GM21515 (cell line): ENCODE results near the gene RANBP10.

Experiments
- ATAC-seq: cut with Tn5 transposase; IDR thresholded peaks from one replicate; pipeline ENCODE4 v1.9.1; 2021; ENCODE audit not compliant: unreplicated experiment

The RANBP10 gene

DNA sequence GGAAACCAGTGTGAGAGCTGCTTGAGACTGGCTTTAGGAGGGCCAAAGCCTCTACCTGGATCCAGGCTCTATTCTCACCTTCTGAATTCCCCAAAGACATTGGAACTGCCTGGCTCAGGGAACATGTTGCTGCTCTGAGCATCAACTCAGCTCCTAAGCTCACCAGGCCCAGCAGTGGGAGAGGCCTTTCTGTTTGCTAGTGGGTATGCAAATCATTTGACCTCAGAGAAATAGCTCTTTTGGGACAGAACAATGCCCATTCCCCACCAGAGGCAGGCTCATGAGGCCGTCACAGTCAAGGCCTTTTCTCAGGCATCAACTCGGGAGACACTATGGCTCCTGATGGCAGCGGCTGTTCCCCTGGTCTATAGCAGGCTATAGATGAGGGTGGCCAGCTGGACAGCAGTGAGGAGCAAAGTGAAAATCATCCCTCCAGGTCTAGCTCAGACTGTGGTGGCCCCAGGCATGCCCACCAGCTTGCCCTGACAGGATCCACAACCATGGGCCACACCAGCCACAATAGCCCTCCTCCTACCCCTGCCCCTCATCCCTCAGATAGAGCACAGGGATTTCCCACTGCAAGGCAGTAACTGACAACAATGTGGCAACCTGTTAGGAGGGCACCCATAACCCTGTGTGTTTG lies 56.8 kb downstream of the RANBP10 start:
- no peak for ATAC-seq

DNA sequence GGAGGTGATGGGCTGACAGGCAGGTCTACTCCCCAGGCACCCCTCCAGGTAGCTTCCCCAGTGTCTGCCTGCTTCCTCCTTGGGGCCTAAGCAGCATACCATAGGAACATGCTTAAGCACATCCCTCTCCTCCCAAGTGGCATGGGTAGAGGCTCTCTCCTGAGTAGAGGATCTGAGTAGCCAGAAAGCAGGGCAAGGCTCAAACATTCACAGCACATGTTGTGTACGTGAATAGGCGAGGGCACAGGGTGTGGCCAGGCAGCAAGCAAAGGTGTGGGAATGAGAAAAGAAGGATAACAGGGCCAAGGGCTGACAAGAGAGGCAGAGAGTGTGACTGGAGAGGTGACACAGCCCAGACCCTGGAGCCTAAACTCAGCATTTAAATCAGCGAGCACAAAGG lies 57.5 kb downstream of the RANBP10 start:
- ATAC-seq, result no peak

GRCh38 chr16:67746846-67747245 lies 59.5 kb downstream of the RANBP10 start:
- ATAC-seq, result no peak

GRCh38 chr16:67741118-67741517 lies 65.2 kb downstream of the RANBP10 start:
- ATAC-seq, result no peak

DNA sequence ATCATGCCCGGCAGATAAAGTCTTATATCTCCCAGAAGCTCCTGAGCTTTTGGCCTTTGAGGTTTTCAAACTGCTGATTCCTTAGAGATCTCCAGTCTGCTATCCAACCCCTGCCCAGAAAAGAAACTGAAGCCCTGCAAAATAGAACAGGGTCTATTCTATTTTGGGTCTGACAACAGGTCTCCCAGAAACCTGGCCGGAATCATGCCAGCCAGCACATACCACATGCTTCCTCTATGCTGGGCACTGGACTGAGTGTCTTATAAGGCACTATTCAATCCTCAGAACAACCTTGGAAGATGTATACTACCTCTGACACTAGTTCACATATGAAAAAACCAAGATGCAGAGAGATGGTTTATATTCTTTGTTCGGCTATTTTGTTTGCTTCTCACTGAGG lies 66.0 kb downstream of the RANBP10 start:
- ATAC-seq, result no peak

DNA sequence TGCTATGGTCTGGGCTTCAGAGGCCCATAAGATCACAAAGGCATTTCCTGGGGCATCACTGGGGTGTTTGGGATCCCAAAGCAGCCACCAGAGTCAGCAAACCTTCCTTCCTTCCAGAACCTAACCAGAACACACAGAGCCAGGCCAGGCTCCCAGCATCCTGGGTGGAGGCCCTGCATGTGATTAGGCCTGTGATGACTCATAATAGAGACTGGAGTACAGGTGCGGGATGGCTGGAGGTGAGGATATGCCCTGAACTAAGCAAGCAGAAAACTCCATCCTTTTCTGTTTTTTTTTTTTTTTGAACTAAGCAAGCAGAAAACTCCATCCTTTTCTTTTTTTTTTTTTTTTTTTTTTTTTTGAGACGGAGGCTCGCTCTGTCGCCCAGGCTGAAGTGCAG lies 69.5 kb downstream of the RANBP10 start:
- ATAC-seq, result no peak

- ATAC-seq, result no peak
Measured at GRCh38 chr16:67734731-67735201, 71.6 kb downstream of the RANBP10 start.

DNA sequence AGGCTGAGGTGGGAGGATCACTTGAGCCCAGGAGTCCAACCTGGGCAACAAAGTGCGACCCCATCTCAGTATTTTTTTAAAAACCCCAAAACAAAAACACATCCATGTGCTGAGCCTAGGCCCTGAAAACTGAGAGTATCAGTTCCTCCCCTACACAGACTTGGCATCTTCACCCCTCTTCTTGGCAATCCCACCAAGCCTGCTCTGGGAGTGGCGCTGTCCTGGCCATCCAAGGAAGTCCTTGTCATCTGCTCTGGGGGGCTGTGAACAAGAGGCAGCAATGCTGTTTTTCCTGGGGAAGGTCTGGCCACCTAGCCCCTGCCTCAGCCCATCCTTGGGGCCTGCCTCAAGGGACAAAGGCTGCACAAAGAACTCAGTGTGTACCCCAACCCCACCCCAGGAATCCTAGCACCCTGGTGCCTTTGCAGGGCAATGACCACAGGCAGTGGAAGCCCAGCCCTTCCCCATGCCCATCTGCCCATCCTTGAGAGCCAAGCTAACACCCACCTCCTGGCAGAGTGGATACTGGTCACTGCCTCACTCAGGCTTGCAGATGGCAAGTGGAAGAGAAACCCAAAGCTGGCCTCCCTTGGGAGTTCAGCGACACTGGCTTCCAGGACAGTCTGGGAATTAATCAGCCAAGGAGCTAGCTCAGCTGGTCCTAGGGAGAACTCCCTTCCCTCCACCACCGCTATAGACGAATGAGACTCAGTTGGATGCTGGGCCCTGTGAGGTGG lies 72.5 kb downstream of the RANBP10 start:
- ATAC-seq, result no peak

DNA sequence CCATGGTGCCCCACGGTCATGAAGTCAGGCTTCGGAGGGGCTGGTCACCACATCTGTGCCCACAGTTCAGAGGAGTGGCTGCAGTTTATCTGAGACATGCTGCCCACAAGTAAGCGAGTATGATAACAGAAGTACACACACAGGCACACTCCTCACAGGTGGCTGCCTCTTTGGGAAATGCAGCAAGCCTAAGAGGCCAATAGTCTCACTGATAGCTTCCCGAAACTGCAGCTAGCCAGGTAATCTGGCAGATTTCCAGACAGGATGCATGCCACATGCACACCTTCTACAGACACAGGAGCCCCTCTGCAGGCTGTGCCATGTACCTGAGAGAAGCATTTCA lies 74.6 kb downstream of the RANBP10 start:
- ATAC-seq, result no peak

DNA sequence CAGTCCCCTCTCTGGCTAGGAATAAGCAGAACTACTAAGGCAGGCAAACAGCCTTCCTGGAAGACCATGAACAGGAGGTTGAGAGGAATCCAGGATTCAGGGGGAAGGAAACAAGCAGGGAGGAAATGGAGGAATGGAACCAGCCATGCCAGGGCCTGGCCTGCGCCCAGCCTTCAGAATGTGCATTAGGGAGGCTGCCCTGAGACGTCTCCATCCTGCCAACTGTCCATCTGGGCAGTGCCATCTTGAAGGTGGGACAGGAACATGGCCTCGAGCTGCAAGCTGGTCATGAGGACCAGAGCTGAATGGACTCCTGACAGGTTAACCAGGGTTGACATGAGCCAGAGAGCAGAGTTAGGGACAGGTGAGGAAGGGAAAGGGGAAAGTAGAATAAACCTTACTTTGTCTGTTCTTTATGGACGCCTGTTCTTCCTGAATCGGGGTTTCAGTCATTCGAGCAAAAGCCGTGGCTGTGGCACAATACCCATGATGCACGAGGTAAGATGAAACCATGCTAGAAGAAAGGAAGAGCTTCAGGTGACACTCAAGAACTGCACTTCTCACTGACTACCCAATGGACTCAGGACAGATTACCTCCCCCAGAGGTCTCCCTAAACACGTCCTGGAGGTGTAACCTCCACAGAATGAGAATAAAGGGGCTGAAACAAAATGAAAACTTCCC lies 75.1 kb downstream of the RANBP10 start:
- ATAC-seq, result no peak

DNA sequence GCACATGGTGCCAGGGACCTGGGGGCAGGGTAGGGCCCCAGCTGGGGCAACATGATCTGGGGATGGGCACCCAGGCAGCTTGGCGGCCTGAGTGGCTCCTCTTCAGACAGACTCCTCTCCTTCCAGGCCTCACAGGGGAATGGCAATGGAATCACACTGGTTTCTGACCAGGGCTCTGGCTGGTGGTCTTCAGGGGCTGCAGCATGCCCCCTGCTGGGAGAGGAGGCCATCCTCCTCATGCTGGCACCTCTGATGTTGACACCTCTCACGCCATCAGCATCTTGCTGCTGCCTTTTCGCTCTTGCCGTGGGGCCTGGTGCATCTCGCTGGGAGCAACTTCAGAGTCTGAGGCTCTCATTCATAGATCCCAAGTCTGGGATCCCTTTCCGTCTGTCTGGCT lies 76.0 kb downstream of the RANBP10 start:
- ATAC-seq, result no peak

- ATAC-seq, result no peak
Measured at GRCh38 chr16:67729636-67730248, 76.6 kb downstream of the RANBP10 start.

DNA sequence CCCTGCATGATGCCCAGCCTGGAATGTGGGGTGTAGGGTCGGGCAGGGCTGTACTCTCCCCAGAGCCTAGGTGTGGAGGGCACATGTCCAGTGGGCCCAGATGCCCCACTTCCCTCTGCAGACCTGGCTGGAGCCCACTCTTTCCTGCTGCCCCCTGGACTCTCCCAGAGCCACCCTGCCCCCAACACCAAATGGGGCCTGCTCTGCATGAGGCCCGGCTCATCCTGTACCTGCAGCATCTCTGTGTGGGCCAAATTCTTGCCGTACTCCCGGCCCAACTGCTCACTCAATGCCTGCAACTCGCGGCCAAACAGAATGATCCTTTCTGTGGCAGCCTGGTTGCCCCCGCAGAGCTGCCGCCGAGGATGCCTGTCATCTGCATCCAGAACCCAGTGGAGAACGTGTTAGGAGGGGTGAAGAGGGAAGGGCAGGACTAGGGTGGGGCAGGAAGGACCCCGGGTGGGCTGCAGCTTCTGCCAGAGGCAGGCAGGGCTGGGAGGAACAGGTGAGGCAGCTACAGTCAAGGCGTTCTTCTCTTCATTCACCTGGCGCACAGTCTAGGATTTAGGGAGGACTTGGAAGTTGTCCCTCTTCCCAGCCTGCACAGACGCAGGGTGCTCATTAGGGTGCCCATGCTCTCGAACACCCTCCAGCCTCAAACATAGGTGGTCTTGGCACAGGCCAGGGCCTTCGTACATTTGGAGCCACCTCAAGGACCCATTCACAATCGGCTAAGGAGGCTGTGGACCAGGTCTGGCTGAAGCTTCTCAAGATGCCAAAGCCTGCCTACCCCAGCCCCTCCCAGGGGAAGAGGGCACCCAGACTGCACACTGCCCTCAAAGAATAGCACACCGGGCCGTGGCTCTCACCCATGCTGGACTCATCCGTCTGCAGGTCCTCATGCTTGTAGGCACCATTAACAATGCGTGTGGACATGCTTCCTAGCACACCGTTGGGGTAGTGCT lies 78.6 kb downstream of the RANBP10 start:
- no peak for ATAC-seq

DNA sequence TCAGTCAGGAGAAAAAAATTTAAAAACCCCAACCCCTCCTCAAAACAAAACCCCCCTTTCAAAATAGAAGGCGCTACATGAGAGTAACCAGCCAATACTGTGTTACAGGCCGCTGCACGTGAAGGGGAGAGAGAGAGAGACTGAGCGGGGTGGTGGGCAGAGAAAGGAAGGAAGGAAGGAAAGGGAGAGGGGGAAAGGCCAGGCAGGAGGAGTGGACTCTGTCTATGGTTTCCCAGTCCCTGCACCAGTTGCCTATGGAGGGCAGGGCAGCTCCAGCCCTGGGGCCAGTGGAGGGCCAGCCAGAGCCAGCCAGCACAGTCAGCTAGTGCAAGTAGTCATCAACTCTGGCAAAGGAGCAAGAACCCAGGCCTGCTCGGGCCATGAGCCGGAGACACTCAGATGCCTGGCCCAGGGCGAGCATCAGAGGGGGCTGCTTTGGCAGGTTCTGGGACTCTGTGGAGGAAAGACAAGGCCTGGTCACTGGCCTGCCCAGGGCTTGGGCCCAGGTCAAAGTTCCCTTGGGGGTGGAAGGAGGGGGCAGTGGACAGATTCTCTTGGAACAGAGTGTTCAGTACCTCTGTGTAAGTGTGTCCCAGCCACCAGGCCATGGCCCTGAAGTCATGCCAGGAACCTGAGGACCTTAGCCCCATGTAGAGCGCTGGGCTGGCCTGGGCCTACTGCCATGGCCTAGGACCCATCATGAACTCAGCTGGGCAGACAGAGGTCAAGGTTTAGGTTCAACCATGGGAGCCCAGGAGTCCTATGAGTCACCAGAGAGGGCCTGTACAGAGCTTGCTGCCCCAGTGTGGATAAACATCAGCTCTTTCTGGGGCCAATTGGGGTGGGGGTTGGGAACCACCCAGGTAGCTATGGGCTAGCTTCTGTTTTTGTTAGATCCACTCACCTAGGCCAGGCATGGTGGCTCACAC lies 80.0 kb downstream of the RANBP10 start:
- ATAC-seq, result no peak

GRCh38 chr16:67723911-67724305 lies 82.5 kb downstream of the RANBP10 start:
- no peak for ATAC-seq

- ATAC-seq, result no peak
Measured at GRCh38 chr16:67723151-67723910, 83.0 kb downstream of the RANBP10 start.

DNA sequence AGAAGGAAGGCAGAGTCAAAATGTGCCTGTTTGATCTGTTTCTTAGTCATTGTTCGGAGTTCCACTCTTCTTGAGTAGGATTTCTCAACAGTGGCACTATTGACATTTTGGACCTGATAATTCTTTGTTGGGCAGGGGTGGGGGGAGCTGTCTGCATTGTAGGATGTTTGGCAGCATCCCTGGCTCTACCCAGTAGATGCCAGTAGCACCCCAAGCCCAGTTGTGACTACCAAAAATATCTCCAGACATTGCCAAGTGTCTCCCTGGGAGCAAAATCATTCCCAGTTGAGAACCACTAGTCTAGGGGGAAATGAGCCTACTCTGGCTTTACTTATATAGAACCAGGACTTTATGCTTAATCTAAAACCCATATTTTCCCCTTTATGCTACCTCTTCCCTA lies 86.1 kb downstream of the RANBP10 start:
- ATAC-seq, result no peak

DNA sequence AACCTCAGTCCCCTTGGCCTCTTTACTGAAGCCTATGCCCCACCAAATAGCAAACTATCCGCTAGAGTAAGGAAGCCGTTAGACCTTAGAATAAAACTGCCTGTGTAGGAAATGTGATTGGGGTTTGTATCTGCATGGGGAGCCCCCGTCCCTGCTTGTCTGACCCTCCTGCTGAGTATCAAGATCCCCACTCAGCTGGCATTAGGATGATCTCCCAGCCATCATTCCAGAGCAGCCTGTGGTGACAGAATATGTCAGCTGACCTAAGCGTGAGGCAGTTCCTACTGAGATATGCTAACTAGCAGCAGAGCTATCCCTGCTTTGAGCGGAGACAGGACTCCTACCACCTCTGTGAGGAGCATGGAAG lies 86.6 kb downstream of the RANBP10 start:
- peak; percentile 27 for ATAC-seq
